ENCODE results near the gene SNAP91.

DNA sequence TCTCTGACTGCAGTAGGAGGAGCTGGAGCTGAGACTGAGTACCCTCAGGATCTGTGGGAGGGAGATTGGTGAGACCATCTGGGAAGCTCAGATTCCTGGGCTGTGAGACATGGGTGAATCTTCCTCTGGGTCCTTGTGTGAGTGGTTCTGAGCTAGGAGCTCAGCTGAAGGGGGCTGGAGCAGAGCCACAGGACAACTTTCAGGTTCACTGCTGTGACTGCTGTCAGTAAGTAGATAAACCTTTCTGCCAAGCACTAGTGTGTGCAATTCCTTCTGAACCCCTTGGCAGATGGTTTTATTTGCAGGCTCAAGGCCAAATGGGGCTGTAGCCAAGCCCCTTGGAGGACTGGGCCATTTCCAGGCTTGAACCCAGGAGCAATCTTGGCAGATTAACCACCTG, 49.6 kb upstream of the SNAP91 start:
- TF ChIP-seq RAD21 (IDR thresholded peaks at IDR 0.05) (no peak), TAF1 (conservative IDR thresholded peaks at IDR 0.05) (no peak), GABPA (IDR thresholded peaks at IDR 0.05 in 1 of 2, conservative IDR thresholded peaks at IDR 0.05 in 1 of 2) (no peak)
- TF ChIP-seq, protein P1, sequence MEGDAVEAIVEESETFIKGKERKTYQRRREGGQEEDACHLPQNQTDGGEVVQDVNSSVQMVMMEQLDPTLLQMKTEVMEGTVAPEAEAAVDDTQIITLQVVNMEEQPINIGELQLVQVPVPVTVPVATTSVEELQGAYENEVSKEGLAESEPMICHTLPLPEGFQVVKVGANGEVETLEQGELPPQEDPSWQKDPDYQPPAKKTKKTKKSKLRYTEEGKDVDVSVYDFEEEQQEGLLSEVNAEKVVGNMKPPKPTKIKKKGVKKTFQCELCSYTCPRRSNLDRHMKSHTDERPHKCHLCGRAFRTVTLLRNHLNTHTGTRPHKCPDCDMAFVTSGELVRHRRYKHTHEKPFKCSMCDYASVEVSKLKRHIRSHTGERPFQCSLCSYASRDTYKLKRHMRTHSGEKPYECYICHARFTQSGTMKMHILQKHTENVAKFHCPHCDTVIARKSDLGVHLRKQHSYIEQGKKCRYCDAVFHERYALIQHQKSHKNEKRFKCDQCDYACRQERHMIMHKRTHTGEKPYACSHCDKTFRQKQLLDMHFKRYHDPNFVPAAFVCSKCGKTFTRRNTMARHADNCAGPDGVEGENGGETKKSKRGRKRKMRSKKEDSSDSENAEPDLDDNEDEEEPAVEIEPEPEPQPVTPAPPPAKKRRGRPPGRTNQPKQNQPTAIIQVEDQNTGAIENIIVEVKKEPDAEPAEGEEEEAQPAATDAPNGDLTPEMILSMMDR (IDR thresholded peaks at IDR 0.05; ENCODE audit: low read depth, low read length, missing input control): no peak
- TF ChIP-seq, protein P2, sequence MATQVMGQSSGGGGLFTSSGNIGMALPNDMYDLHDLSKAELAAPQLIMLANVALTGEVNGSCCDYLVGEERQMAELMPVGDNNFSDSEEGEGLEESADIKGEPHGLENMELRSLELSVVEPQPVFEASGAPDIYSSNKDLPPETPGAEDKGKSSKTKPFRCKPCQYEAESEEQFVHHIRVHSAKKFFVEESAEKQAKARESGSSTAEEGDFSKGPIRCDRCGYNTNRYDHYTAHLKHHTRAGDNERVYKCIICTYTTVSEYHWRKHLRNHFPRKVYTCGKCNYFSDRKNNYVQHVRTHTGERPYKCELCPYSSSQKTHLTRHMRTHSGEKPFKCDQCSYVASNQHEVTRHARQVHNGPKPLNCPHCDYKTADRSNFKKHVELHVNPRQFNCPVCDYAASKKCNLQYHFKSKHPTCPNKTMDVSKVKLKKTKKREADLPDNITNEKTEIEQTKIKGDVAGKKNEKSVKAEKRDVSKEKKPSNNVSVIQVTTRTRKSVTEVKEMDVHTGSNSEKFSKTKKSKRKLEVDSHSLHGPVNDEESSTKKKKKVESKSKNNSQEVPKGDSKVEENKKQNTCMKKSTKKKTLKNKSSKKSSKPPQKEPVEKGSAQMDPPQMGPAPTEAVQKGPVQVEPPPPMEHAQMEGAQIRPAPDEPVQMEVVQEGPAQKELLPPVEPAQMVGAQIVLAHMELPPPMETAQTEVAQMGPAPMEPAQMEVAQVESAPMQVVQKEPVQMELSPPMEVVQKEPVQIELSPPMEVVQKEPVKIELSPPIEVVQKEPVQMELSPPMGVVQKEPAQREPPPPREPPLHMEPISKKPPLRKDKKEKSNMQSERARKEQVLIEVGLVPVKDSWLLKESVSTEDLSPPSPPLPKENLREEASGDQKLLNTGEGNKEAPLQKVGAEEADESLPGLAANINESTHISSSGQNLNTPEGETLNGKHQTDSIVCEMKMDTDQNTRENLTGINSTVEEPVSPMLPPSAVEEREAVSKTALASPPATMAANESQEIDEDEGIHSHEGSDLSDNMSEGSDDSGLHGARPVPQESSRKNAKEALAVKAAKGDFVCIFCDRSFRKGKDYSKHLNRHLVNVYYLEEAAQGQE (IDR thresholded peaks at IDR 0.05): no peak
- TF ChIP-seq, protein P3, sequence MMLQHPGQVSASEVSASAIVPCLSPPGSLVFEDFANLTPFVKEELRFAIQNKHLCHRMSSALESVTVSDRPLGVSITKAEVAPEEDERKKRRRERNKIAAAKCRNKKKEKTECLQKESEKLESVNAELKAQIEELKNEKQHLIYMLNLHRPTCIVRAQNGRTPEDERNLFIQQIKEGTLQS (IDR thresholded peaks at IDR 0.05): no peak

Measured in liver (tissue), 3 donors.